HG03045 (cell line): Measurements from ENCODE around the gene METTL5.
"Not testable (repeated sequence)": the region's sequence is repeated elsewhere in the genome, so short reads cannot be mapped to it uniquely, and the experiment has no call there.

Experiments
- ATAC-seq: cut with Tn5 transposase; IDR thresholded peaks from one replicate; pipeline ENCODE4 v1.9.1; 2021; ENCODE audit warnings: mild to moderate bottlenecking, moderate library complexity; ENCODE audit not compliant: unreplicated experiment

Gene METTL5

GRCh38 chr2:169834401-169834800, 9.7 kb upstream of the METTL5 start:
- no peak for ATAC-seq

- peak; percentile 2 for ATAC-seq
Observed at GRCh38 chr2:169828141-169828811, 3.6 kb upstream of the METTL5 start.

- peak; percentile 86 for ATAC-seq
Observed at GRCh38 chr2:169827272-169828140, 2.8 kb upstream of the METTL5 start, which contains the start of gene UBR3. UBR3 (plus strand) TSS chr2:169827454; CDS start chr2:169827508, 54 bp downstream.

- no peak for ATAC-seq
Observed at GRCh38 chr2:169823996-169824372, 721 bp downstream of the METTL5 start.

GRCh38 chr2:169822785-169823392, 1.8 kb downstream of the METTL5 start:
- ATAC-seq, result no peak

GRCh38 chr2:169822036-169822435, 2.7 kb downstream of the METTL5 start:
- no peak for ATAC-seq

GRCh38 chr2:169820101-169820500, 4.6 kb downstream of the METTL5 start:
- ATAC-seq, result not testable (repeated sequence)

GRCh38 chr2:169819106-169819505, 5.6 kb downstream of the METTL5 start:
- ATAC-seq, result no peak

GRCh38 chr2:169818241-169818640, 6.5 kb downstream of the METTL5 start:
- no peak for ATAC-seq

- not testable (repeated sequence) for ATAC-seq
Observed at GRCh38 chr2:169817369-169817768, 7.3 kb downstream of the METTL5 start.

- ATAC-seq, result not testable (repeated sequence)
Observed at GRCh38 chr2:169816961-169817360, 7.7 kb downstream of the METTL5 start.

- no peak for ATAC-seq
Observed at GRCh38 chr2:169815849-169816248, 8.9 kb downstream of the METTL5 start.

GRCh38 chr2:169808221-169808620, 16.5 kb downstream of the METTL5 start:
- no peak for ATAC-seq

GRCh38 chr2:169806586-169806985, 18.1 kb downstream of the METTL5 start:
- ATAC-seq, result no peak

GRCh38 chr2:169803480-169803879, 21.2 kb downstream of the METTL5 start:
- ATAC-seq, result no peak

GRCh38 chr2:169798718-169799592, 25.8 kb downstream of the METTL5 start, which contains the start of gene SSB:
SSB (plus strand) TSS chr2:169798871; CDS start chr2:169800961, 2,090 bp downstream.
- peak; percentile 99 for ATAC-seq

- no peak for ATAC-seq
Observed at GRCh38 chr2:169798397-169798717, 26.3 kb downstream of the METTL5 start.

- ATAC-seq, result no peak
Observed at GRCh38 chr2:169797601-169798000, 27.1 kb downstream of the METTL5 start.

- no peak for ATAC-seq
Observed at GRCh38 chr2:169796441-169796840, 28.3 kb downstream of the METTL5 start.

- no peak for ATAC-seq
Observed at GRCh38 chr2:169795181-169795580, 29.5 kb downstream of the METTL5 start.

GRCh38 chr2:169790581-169790980, 34.1 kb downstream of the METTL5 start:
- ATAC-seq, result no peak
